GM21576 (cell line): Measurements from ENCODE around the gene MYOM1.

Source experiments
- ATAC-seq: cut with Tn5 transposase; IDR thresholded peaks from one replicate; pipeline ENCODE4 v1.9.1; 2021; ENCODE audit warnings: mild to moderate bottlenecking, moderate library complexity; ENCODE audit not compliant: unreplicated experiment

The MYOM1 gene

GRCh38 chr18:3153107-3153704 is 66.6 kb downstream of the MYOM1 start:
- no peak for ATAC-seq

GRCh38 chr18:3152294-3152693 is 67.5 kb downstream of the MYOM1 start:
- no peak for ATAC-seq

GRCh38 chr18:3151399-3152264 is 68.1 kb downstream of the MYOM1 start:
- no peak for ATAC-seq

GRCh38 chr18:3150688-3151087 is 69.1 kb downstream of the MYOM1 start:
- ATAC-seq: no peak

GRCh38 chr18:3150274-3150673 is 69.5 kb downstream of the MYOM1 start:
- ATAC-seq: no peak

- ATAC-seq: no peak
Observed at GRCh38 chr18:3148930-3149535, 70.7 kb downstream of the MYOM1 start.

GRCh38 chr18:3147935-3148554 is 71.7 kb downstream of the MYOM1 start:
- ATAC-seq: no peak

GRCh38 chr18:3140986-3141639 is 78.7 kb downstream of the MYOM1 start:
- ATAC-seq: no peak

GRCh38 chr18:3140342-3140741 is 79.4 kb downstream of the MYOM1 start:
- ATAC-seq: no peak

GRCh38 chr18:3139406-3139805 is 80.4 kb downstream of the MYOM1 start:
- ATAC-seq: no peak

- no peak for ATAC-seq
Observed at GRCh38 chr18:3138274-3138975, 81.3 kb downstream of the MYOM1 start.

GRCh38 chr18:3135536-3135935 is 84.2 kb downstream of the MYOM1 start:
- ATAC-seq: no peak

GRCh38 chr18:3132700-3133099 is 87.1 kb downstream of the MYOM1 start:
- no peak for ATAC-seq

GRCh38 chr18:3130344-3130743 is 89.4 kb downstream of the MYOM1 start:
- no peak for ATAC-seq

GRCh38 chr18:3129053-3129864 is 90.5 kb downstream of the MYOM1 start:
- ATAC-seq: peak; percentile 91

GRCh38 chr18:3126457-3127097 is 93.2 kb downstream of the MYOM1 start:
- no peak for ATAC-seq

- no peak for ATAC-seq
Observed at GRCh38 chr18:3124822-3125221, 94.9 kb downstream of the MYOM1 start.

- no peak for ATAC-seq
Observed at GRCh38 chr18:3122851-3123250, 96.9 kb downstream of the MYOM1 start.

- ATAC-seq: no peak
Observed at GRCh38 chr18:3121259-3121658, 98.5 kb downstream of the MYOM1 start.
